NB4 (cell line): Measurements from ENCODE around the gene ADORA2B.

Experiments used
- CTCF ChIP-seq: IDR thresholded peaks from one replicate; pipeline ENCODE4 v1.5.1; 2012; ENCODE audit warnings: low read depth, low read length
- POLR2A ChIP-seq: IDR thresholded peaks from 2 replicates; pipeline ENCODE4 v1.6.1; 2011; ENCODE audit warnings: mild to moderate bottlenecking; ENCODE audit not compliant: insufficient read length; ENCODE audit errors: extremely low read depth

GRCh38 chr17:15942207-15942833 is 2.6 kb upstream of the ADORA2B start:
- TF ChIP-seq CTCF (no peak), POLR2A (no peak)
